ACHN (cell line): ENCODE results near the gene BAG5.
"Not testable (repeated sequence)": the region's sequence is repeated elsewhere in the genome, so short reads cannot be mapped to it uniquely, and the experiment has no call there.

ENCODE experiments used
- DNase-seq: peaks from one replicate; pipeline ENCODE4 v3.0.0-alpha.2; 2015
- in situ Hi-C: cut with HindIII; loops from 2 replicates; pipeline ENCODE4 v1.10.0; 2017; ENCODE audit warnings: low sequenced_read_pairs, low pct_ligation_motif_present, low pct_unique_long_range_greater_than_20kb

Gene BAG5

DNA sequence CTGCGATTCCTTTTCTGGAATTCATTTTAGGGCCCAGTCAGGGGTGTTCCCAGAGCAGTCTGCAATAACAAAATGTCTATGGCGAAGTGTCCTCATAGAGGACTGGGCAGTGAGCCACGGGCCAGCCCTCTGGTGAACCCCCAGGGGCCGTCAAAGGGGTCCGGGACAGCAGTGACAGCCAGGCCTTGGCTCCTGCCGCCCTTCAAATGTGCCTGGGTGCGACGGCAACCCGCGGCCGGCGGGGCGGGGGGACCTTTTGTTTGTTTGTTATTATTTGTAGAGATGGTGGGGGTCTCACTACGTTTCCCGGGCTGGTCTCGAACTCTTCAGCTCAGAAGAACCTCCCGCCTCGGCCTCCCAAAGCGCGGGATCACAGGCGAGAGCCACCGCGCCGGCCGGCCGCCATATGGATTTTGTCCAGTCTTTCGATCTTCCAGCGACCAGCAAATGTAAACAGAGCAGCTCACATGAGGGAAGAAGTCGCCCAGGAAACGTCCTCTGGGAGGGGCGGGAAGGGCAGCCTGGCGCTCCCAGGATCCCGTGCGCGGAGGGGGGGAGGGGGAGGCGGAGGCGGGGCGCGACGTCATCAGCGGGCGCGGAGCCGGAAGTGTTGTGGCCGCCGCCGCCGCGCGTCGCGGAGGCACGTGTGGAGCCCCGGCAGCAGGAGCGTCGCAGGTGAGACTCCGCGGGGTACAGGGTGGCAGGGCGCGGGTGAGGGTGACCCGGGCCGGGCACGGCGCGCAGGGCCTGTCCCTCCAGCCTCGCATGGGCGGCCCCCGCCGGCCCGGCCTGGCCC lies 33.7 kb downstream of the BAG5 start, which contains the start of gene TRMT61A:
Gene TRMT61A, plus strand, starts transcription at position 610 of the 796 bp plus-strand sequence. CDS start 783 bp downstream, outside the sequence.
- peak; percentile 87 for DNase-seq
- in situ Hi-C loops = no loop called here

DNA sequence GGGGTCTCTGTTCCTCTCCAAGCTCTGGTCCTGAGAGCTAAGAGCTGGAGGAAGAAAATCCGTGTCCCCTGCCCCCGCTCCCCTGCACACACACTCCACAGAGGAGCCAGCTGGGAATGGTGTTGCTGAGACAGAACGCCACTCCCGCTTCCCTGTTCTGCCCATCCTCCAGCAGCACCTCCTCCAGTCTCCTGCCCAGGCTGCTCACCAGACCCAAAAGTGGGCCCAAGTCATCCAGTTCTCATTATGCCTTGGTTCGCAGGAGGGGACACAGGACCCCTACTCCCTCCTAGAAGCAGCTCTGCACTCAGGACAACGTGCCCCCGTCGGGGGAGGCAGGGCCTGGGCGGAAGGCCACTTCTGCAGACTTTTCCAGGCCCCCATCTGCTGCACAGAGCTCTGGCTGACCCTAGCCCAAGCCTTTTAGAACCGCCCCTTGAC lies 34.3 kb downstream of the BAG5 start:
- peak; percentile 35 for DNase-seq
- in situ Hi-C loops = no loop called here

DNA sequence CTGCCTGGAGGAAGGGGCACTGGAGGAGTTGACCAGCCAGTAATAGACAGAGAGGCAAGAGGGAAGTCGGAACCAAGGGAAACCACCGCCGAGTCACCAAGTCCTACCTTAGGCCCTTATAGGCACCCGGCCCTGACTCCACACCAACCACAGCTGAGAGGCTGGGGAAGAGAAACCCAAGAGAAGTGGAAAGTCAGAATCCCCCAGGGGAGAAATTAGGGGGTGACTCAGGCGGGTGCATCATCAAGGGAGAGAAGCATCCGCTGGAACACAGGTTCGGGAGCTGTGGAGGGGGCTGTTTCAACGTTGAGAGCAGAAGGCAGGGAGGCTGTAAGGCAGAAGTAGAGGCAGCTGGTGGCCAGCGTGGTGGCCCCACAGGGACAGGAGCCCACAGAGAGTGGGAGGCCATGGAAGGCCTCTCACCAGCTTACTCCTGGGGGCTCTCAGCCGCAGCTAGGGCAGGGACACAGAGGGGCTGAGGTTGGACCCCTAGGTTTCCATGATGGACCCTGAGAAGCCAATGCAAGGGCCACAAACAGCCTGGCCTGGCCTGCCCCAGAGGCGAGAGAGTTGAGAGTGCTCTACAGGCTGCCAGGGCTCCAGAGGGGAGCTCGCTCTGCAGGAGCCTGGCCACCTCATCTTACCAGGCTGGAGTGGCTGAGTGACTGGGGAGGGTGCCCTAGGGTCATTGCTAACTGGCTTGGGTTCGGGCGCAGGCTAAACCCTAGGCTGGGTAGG lies 34.9 kb downstream of the BAG5 start:
- in situ Hi-C loops = no loop called here
- DNase-seq = peak; percentile 46

DNA sequence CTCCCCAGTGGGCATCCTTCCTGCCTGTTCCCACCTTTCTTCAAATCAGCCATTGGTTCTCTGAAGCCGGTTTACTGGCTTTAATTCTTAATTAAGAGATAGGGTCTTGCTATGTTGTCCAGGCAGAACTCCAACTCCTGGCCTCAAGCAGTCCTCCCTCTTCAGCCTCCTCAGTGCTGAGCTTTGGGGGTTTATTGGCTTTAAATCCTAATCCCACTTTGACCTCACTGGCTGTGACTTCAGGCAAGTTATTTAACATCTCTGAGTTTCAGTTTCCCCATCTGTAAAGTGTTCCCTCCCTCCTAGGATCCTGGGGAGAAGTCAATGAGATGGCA lies 35.6 kb downstream of the BAG5 start:
- in situ Hi-C loops = no loop called here
- no peak for DNase-seq

DNA sequence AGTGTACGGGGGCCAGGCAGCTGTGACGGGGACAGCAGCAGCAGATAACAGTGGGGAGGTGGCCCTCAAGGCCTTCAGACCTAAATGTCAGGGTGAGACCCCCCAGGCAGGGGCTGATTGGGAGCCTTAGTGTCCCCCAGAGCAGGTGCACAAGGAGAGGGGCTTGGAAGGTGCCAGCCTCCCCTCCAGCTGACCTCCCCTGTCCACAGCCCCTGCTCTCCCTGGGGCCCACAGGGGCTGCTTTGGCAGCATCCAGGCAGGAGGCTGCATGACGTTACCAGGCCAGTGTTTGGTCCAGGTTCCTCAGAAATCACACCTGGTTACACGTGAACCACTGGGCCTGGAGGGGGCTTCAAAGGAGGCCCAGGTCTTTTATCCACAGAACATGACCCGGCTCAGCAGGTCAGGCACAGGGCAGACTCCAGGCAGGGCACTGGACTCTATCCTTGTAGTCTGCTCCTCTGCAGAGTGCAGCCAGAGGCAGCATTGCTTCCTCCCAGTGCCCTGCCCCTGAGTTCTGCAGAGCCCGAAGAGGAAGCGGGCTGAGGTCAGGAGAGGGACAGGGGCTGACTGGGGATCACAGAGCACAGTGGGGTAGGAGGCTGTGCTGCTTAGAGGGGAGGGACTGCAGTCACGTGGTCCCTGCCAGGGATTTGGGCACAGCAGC lies 36.1 kb downstream of the BAG5 start:
- DNase-seq = no peak
- in situ Hi-C loops = no loop called here

DNA sequence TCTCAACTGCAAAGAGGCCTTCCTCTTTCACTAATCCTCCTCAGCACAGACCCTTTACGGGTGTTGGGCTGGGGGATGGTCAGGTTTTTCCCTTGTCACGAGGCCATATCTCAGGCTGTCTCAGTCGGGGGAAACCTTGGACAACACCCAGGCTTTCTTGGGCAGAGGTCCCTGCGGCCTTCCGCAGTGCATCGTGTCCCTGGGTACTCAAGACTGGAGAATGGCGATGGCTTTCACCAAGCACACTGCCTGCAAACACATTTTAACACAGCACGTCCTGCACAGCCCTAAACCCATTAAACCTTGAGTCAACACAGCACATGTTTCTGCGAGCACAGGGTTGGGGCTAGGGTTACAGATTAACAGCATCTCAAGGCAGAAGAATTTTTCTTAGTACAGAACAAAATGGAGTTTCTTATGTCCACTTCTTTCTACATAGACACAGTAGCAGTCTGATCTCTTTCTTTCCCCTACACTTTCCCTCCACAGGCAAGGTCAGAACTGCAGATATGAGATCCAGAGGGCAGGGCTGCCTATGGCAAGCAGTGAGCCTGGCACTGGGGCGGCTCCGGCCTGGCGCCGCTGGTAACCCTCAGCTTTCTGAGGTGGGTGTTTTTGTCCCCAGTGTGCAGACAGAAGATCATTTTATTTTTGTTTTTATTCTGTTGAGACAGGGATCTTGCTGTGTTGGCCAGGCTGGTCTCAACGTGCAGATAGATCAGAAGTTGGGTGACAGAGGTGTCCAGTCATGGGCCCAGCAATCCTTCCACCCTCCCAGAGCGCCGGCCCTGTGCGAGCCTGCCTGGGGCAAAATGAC lies 36.8 kb downstream of the BAG5 start:
- DNase-seq, in situ Hi-C loops: not testable (repeated sequence)

DNA sequence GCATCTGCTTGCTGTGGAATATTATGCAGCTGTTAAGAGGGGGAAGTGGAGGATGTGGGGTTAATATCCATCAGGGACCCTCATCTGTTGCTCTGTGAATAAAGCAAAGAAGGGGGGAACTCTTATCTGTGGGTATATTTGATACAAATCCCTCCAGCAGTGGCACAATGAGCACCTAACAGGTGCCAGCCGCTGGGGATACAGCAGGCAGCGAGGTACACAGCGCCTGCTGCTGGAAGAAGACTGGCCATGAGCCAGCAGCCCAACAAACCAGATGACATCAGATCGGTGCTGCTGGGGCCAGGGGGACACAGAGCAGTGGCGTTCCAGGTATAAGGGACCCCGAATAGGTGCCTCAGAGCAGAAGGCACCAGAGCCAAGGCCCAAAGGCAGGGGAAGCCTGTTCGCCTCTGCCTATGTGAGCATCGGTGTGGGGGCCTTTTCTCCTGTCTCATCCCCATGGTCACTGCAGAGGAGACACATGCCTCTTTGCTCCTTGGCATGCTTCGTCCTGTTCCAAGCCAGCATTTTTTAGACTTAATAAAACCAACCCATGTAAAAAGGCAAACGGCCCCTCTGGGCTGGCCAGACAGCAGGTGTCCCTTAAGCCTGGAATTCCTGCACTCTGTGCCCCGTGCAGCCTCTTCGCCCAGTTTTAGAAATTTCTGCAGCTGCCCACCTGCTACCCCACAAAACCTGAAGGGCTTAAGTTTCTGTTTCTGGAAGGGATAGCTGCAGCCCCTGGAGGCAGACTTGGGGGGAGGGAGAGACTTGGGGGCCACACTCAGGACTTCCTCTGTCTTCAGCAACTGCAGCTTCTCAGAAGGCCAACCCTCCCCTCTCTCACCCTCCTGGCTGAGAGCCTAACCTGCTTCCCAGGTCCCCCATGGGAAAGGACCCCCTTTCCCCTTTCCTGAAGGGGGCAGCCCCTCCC lies 38.2 kb downstream of the BAG5 start:
- DNase-seq = no peak
- in situ Hi-C loops = no loop called here

DNA sequence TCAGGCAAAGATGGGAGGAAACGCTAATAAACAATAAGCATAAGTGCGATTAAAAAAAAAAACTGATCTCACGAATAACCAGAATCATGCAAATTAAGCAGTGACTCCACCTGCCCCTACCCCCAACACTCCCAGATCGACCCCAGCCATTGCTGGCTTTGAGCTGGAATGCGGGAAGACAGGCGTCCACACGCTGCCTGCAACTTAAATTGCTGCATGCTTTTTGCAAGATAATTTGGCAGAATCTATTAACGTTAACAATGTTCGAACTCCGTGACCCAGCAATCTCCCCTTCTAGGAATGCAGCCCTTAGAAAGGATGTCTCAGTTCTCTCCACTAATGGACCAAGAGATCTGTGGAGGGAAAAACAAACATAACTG lies 38.9 kb downstream of the BAG5 start:
- DNase-seq = no peak
- in situ Hi-C loops = no loop called here

DNA sequence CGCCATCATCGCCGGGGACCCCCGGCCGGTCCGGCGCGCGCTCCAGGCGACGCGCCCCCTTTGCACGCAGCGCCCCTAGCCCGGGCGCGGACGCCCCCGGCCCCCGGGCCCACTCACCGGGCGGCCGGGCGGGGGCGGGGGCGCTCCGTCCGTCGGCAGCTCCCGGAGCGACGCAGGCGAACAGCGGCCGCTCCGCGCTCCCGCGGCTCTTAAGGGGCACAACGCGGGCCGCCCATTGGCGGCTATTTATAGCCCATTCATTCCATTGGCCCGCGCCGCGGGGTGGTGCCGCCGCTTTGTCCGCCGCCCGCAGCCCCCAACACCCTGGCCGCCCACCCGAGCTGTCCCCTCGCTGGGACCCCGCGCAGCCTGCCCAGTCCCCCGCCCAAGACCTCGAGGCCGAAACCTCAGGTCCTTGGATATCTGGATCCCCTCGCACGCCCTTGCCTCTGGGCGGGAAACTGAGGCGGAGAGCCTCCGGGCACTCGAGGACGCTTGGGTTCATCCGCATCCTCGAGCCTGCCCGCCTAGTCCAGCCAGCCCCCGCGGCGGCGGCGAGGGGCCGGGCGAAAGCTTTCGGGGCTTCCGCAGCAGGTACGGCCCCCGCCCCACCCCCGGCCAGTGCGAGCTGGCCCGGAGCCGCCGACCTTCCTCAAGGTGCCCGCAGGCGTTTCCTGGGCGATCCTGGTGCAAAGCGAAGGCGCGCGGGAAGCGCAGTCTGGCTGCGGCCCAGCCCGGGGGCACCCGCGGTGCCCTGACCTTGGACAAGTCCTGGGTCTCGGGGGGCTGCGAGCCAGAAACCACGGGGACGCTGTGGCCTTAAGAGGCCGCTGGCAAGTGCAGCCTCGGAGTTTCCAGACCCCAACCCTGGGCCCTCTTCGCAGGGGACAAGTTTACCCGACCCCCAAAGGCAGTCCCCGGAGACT lies 39.5 kb downstream of the BAG5 start, which contains the start of gene CKB:
Gene CKB, minus strand, starts transcription at position 182 of the 926 bp plus-strand sequence. CDS start 337 bp downstream, outside the sequence.
- in situ Hi-C loops = no loop called here
- DNase-seq = peak; percentile 55

DNA sequence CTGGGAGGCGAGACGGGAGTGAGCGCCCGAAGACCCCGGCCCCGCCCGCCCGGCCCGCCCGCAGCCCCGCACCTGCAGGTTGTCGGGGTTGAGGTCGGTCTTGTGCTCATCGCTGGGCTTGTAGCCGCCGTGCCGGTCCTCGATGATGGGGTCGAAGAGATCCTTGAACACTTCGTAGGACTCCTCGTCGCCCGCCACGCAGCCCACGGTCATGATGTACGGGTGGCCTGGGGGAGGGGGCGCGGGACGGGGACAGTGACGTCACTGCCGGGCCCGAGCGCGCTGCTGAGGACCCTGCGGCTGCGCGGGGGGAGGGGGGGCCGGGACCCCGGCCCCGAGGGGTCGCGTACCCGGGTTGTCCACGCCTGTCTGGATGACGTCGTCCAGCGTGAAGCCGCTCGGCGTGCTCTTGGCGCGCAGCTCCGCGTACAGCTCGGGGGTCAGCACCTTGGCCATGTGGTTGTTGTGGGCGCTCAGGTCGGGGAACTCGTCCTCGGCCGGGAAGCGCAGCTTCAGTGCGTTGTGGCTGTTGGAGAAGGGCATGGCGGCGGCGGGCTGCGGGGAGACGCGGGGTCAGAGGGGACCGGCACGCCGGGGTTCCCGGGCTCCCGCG lies 40.4 kb downstream of the BAG5 start:
- DNase-seq = no peak
- in situ Hi-C loops = no loop called here

DNA sequence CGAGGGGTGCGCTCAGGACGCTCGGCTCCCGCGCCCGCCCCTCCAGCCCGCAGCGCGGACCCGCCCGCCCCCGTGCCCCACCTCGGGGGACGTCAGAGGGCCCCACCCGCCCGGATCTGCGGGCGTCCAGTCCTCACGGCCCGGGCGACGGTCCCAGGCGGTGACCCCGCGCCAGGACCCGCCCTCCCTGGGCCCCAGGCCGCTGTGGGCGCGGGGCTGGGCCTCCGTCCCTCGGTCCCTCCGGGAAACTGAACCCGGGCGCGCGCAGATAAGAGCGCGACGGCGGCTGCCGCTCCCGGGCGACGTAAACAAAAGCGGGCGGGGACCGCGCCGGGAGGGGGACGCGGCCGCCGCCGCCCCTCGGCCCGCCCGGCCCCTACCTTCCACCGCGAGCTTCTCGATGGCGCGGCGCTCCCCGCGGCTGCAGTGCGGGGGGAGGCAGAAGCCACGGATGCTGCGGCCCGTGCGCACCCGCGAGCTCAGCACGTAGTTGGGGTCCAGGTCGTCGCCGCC lies 41.0 kb downstream of the BAG5 start:
- in situ Hi-C loops = no loop called here
- DNase-seq = no peak

DNA sequence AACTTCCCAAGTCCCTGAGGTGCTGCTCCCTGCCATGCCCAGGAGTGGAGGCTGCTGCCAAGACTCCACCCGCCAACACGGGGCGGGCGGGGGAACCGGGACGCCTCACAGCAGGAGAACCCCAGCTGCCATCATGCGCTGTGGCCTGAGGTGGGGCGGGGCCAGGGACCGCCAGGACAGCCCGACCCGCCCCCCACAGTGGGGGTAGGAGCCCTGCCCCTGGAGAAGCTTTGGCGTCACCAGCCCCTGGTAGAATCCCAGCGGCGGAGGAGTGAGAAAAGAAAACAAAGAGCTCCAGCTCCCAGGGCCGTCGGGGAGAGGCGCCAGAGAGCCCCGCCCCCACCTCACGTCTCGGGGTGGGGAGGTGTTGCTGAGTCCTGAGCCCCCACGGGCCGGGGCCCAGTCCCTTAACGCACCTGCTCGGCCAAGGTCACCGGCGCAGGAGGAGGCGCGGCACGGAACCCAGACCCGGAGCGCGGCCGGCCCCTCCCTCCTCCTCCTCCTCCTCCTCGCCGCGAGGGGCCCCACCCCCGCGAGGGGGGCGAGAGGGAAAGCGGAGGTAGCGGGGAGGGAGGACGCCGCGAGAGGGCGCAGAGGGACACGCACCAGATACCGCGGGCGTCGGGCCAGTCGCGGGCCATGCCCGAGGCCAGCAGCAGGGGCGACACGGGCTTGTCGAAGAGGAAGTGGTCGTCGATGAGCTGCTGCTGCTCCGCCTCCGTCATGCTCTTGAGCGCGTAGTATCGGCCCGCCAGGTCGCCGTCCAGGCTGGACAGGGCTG lies 41.6 kb downstream of the BAG5 start:
- in situ Hi-C loops = no loop called here
- DNase-seq = peak; percentile 69

DNA sequence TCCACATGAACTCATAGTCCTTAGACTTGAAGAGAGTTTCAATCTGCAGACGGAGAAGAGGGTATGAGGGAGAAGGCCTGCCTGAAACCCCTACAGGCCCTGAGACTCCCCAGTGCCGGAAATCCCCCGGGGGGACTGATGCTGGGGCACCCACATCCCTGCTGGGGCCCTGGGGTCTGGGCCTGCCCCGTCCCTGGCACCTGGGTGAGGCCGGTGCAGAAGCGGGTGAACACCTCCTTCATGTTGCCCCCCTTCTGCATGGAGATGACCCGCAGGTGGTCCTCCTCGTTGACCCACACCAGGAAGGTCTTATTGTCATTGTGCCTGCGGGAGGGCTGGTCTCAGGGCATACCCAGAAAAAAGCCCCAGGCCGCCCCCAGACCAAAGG lies 42.2 kb downstream of the BAG5 start:
- in situ Hi-C loops = no loop called here
- no peak for DNase-seq

DNA sequence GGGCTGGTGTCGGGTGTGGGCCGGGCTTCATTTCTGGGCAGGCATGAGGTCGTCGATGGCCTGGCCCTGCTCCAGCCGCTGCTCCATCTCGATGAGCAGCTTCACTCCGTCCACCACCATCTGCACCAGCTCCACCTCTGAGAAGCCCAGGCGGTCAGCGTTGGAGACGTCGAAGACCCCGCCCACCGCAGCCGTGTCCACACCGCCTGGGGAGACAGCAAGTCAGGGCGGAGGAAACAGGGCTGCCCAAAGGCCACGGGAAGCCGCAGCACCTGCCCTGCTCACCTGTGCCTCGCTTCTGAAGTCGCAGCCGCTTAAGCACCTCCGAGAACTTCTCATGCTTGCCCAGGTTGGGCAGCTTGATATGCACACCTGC lies 42.6 kb downstream of the BAG5 start:
- in situ Hi-C loops = no loop called here
- DNase-seq = no peak

DNA sequence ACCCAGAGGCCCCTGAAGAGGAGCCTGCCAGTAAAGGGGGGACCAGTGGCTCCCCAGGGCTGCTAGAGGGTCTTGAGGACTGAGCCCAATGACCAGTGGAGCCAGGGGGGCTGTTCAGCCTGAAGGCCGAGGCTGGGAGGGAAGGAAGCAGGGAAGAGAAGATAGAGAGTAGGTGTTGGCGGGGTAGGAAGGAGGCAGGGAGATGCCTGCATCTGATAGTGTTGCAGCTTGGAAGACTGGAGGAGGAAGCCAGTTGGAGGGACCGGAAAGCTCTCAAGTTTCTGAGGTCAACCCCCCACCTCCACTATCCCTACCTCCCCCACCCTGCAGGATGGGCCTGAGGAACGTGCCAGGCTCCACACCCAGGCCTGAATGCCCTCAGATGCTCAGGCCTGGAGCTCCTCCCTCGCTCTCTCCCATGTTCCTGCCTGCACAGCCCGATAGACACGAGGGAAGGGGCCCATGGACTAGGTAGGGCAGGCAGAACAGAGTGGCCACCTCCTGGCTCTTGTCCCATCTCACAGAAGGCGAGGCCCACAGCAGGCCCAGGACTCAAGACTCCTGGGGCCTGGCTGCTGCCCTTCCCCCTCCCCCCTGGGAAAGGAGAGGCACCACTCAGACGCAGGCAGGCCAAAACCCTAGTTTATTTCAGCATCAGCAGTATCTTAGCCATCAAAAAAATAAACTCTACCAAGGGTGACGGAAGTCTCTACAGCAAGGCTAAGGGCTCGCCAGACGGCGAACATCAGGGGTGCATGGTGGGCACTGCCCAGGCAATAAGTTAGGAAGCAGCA lies 43.2 kb downstream of the BAG5 start:
- in situ Hi-C loops = no loop called here
- no peak for DNase-seq
